Glomerular endothelial cell (primary cell): ENCODE measurements around the gene TMEM11. TPM values are rescaled to one million over a fixed set of nuclear protein-coding genes. Genes with fewer than 3 reads are reported as not detected.
"Not testable (repeated sequence)": the region's sequence is repeated elsewhere in the genome, so short reads cannot be mapped to it uniquely, and the experiment has no call there.

Experiments
- DNase-seq: peaks from one replicate; pipeline ENCODE4 v3.0.0-alpha.2; 2011; ENCODE audit warnings: low read depth, low spot score; ENCODE audit errors: extremely low read depth
- total RNA-seq: library from RNA; depleted of rRNA; stranded (reverse); fragments of >200 nt; gene quantifications from 2 replicates; pipeline ENCODE4 v1.2.3, GENCODE V29; 2015

The TMEM11 gene
- total RNA-seq, 1 donor from 2014 or later: 33.8 TPM

- no peak for DNase-seq
Observed at GRCh38 chr17:21242780-21243515, 29.0 kb upstream of the TMEM11 start.

GRCh38 chr17:21242026-21242697 lies 28.2 kb upstream of the TMEM11 start:
- DNase-seq: no peak

GRCh38 chr17:21241564-21241963 lies 27.6 kb upstream of the TMEM11 start:
- no peak for DNase-seq

GRCh38 chr17:21240369-21241055 lies 26.6 kb upstream of the TMEM11 start:
- no peak for DNase-seq

GRCh38 chr17:21239680-21240368 lies 25.9 kb upstream of the TMEM11 start:
- DNase-seq: no peak

- DNase-seq: no peak
Observed at GRCh38 chr17:21235921-21236320, 22.0 kb upstream of the TMEM11 start.

GRCh38 chr17:21233581-21234347 lies 19.8 kb upstream of the TMEM11 start:
- no peak for DNase-seq

GRCh38 chr17:21232033-21232749 lies 18.2 kb upstream of the TMEM11 start:
- no peak for DNase-seq

- DNase-seq: no peak
Observed at GRCh38 chr17:21231533-21231932, 17.6 kb upstream of the TMEM11 start.

- DNase-seq: no peak
Observed at GRCh38 chr17:21228845-21229244, 14.9 kb upstream of the TMEM11 start.

- DNase-seq: no peak
Observed at GRCh38 chr17:21228111-21228510, 14.2 kb upstream of the TMEM11 start.

GRCh38 chr17:21227277-21227676 lies 13.3 kb upstream of the TMEM11 start:
- not testable (repeated sequence) for DNase-seq

GRCh38 chr17:21223086-21223485 lies 9.1 kb upstream of the TMEM11 start:
- DNase-seq: no peak

- no peak for DNase-seq
Observed at GRCh38 chr17:21218831-21219380, 4.9 kb upstream of the TMEM11 start.

- no peak for DNase-seq
Observed at GRCh38 chr17:21218101-21218500, 4.1 kb upstream of the TMEM11 start.

GRCh38 chr17:21217346-21217745 lies 3.4 kb upstream of the TMEM11 start:
- DNase-seq: no peak

GRCh38 chr17:21215935-21216334 lies 2.0 kb upstream of the TMEM11 start:
- DNase-seq: no peak

- no peak for DNase-seq
Observed at GRCh38 chr17:21214777-21215541, 998 bp upstream of the TMEM11 start.

GRCh38 chr17:21213638-21214014 lies 335 bp downstream of the TMEM11 start:
- no peak for DNase-seq
